Measurements from ENCODE around the gene KRT32. TPM values are rescaled to one million over a fixed set of nuclear protein-coding genes. Genes with fewer than 3 reads are reported as not detected.

The KRT32 gene
- total and polyA plus RNA-seq, 8 donors: 1.9 TPM; not detected in 7

GRCh38 chr17:41464173-41464572 lies 3.0 kb downstream of the KRT32 start:
- TF ChIP-seq CTCF (IDR thresholded peaks at IDR 0.05) (no peak), POLR2A (IDR thresholded peaks at IDR 0.05) (no peak), POLR2AphosphoS5 (IDR thresholded peaks at IDR 0.05) (no peak), EP300 (IDR thresholded peaks at IDR 0.05) (no peak)
- 88 to 96% (median 91%) methylated on average over 11 of the region's 11 CpGs for WGBS, 5 donors

GRCh38 chr17:41463746-41464145 lies 3.4 kb downstream of the KRT32 start:
- Histone ChIP-seq H3K36me3 (no peaks in the 10 kb centered on the region), H3K27me3 (no peaks in the 10 kb centered on the region), H3K9me3 (peaks cover 0 to 10% (median 0%) of the 10 kb centered on the region in 4 donors), H3K4me1 (peaks cover 0 to 11% (median 3%) of the 10 kb centered on the region in 4 donors), H3K27ac (no peak overlapping the region), H3K4me3 (no peak overlapping the region)
- 93 to 95% (median 94%) methylated on average over 8 of the region's 8 CpGs for WGBS, 5 donors
- no peak for DNase-seq
- no peak for TF ChIP-seq POLR2A (IDR thresholded peaks at IDR 0.05)
- TF ChIP-seq POLR2AphosphoS5 (IDR thresholded peaks at IDR 0.05): no peak
- TF ChIP-seq CTCF (IDR thresholded peaks at IDR 0.05): no peak
- TF ChIP-seq EP300 (IDR thresholded peaks at IDR 0.05): no peak
- intact Hi-C loops (cut with DNase I; ENCODE audit: low total_unique reads): no loop called here

More at GRCh38 chr17:41464173-41464572, 3.0 kb downstream of the KRT32 start:
- Histone ChIP-seq H3K27ac (no peak overlapping the region), H3K9me3 (peaks cover 0 to 10% (median 0%) of the 10 kb centered on the region in 4 donors), H3K27me3 (no peaks in the 10 kb centered on the region), H3K36me3 (no peaks in the 10 kb centered on the region), H3K4me3 (no peak overlapping the region), H3K4me1 (peaks cover 0 to 11% (median 3%) of the 10 kb centered on the region in 4 donors)
- DNase-seq: no peak
- intact Hi-C loops (cut with DNase I; ENCODE audit: low total_unique reads): no loop called here

- no peaks in the 10 kb centered on the region for H3K36me3 ChIP-seq
- no peak overlapping the region for H3K4me3 ChIP-seq
- intact Hi-C loops (cut with DNase I; ENCODE audit: low total_unique reads): no loop called here
- no peaks in the 10 kb centered on the region for H3K27me3 ChIP-seq
- H3K4me1 ChIP-seq: peaks cover 0 to 11% (median 3%) of the 10 kb centered on the region in 4 donors
- peaks cover 0 to 3% (median 0%) of the 10 kb centered on the region in 4 donors for H3K9me3 ChIP-seq
- no peak for TF ChIP-seq EP300 (IDR thresholded peaks at IDR 0.05)
- TF ChIP-seq CTCF (IDR thresholded peaks at IDR 0.05): no peak
- TF ChIP-seq POLR2AphosphoS5 (IDR thresholded peaks at IDR 0.05): no peak
- TF ChIP-seq POLR2A (IDR thresholded peaks at IDR 0.05): no peak
- 68 to 80% (median 79%) methylated on average over 14 to 15 of the region's 15 CpGs for WGBS, 5 donors
- no peak for DNase-seq
- no peak overlapping the region for H3K27ac ChIP-seq
Measured at GRCh38 chr17:41462705-41463104, 4.5 kb downstream of the KRT32 start.

- Histone ChIP-seq H3K27ac (no peak overlapping the region), H3K27me3 (peaks cover 0 to 6% (median 0%) of the 10 kb centered on the region in 3 donors), H3K9me3 (no peaks in the 10 kb centered on the region), H3K4me3 (no peak overlapping the region), H3K4me1 (no peaks in the 10 kb centered on the region), H3K36me3 (no peaks in the 10 kb centered on the region)
- WGBS, 5 donors: 67 to 89% (median 77%) methylated on average over 4 of the region's 4 CpGs
- peak in 1 of 2 donors; percentile 20 for DNase-seq
- TF ChIP-seq EP300 (IDR thresholded peaks at IDR 0.05) (no peak), CTCF (IDR thresholded peaks at IDR 0.05) (no peak), POLR2AphosphoS5 (IDR thresholded peaks at IDR 0.05) (no peak), POLR2A (IDR thresholded peaks at IDR 0.05) (no peak)
- intact Hi-C loops (cut with DNase I; ENCODE audit: low total_unique reads): no loop called here
Measured at GRCh38 chr17:41457676-41458075, 9.5 kb downstream of the KRT32 start.
